ENCODE results near the gene C17orf78.

C17orf78 gene

DNA sequence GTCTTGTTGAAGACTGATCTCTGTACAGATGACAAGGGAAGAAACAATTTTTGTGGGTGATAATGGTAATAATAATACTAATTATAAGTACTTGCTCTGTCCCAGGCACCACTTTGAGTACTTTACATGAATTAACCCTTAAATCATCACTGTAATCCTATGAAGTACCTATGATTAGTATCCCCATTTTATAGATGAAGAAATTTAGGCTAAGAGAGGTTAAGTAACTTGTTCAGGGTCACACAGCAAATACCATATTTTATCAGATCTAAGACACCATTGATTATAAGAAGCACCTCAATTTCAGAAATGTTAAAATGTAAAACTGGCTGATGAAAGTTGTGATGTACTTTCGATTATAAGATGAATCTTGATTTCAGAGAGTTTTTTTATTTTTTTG lies 49.5 kb downstream of the C17orf78 start:
- H3K4me3 ChIP-seq (ENCODE audit: low read depth, low read length): no peak overlapping the region
- no peak for DNase-seq (ENCODE audit: low read depth, low spot score)
- TF ChIP-seq, protein P1, sequence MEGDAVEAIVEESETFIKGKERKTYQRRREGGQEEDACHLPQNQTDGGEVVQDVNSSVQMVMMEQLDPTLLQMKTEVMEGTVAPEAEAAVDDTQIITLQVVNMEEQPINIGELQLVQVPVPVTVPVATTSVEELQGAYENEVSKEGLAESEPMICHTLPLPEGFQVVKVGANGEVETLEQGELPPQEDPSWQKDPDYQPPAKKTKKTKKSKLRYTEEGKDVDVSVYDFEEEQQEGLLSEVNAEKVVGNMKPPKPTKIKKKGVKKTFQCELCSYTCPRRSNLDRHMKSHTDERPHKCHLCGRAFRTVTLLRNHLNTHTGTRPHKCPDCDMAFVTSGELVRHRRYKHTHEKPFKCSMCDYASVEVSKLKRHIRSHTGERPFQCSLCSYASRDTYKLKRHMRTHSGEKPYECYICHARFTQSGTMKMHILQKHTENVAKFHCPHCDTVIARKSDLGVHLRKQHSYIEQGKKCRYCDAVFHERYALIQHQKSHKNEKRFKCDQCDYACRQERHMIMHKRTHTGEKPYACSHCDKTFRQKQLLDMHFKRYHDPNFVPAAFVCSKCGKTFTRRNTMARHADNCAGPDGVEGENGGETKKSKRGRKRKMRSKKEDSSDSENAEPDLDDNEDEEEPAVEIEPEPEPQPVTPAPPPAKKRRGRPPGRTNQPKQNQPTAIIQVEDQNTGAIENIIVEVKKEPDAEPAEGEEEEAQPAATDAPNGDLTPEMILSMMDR (IDR thresholded peaks at IDR 0.05; ENCODE audit: insufficient read depth, low read length, missing control alignments): no peak
- ChIA-PET POLR2A (no interaction called here), CTCF (interaction anchor here (1.0 kb wide), 1 partner anchor 10 kb away, joined by 3 read pairs; no protein-coding TSS in a partner anchor)

DNA sequence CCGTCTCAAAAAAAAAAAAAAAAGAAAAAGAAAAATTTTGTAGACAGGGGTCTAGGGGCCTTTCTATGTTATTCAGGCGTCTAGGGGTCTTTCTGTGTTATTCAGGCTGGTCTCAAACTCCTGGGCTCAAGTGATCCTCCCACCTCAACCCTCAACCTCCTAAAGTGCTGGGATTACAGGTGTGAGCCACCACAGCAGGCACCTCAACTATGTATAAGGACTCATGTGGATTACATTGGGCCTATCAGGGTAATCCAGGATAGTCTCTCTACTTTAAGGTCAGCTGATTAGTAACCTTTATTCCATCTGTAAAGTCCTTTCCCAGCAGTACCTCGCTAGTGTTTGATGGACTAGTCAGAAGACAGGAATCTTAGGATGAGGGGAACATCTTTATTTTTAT lies 53.3 kb downstream of the C17orf78 start:
- no peak for DNase-seq (ENCODE audit: low read depth, low spot score)
- H3K4me3 ChIP-seq (ENCODE audit: low read depth, low read length): no peak overlapping the region
- TF ChIP-seq, protein P1 (IDR thresholded peaks at IDR 0.05; ENCODE audit: insufficient read depth, low read length, missing control alignments): no peak
- CTCF ChIA-PET: interaction anchor here (1.5 kb wide), 1 partner anchor 56 kb away, joined by 6 read pairs; no protein-coding TSS in a partner anchor
- POLR2A ChIA-PET: no interaction called here

DNA sequence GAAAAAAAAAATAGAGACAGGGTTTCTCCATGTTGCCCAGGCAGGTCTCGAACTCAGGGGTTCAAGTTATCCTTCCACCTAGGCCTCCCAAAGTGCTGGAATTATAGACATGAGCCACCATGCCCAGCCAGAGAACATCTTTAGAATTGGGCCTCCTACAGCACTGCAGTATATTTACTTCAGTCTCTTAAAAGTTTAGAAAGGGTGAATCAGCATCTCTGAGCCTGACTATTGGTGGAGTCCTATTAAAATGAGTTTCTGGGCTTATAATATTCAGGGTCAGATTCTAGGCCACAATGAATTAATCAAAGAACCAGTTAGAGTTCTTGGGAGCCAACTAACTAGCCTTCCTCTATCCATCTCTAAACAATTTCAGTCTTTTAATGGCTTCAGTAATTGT lies 53.7 kb downstream of the C17orf78 start:
- TF ChIP-seq, protein P1 (IDR thresholded peaks at IDR 0.05; ENCODE audit: insufficient read depth, low read length, missing control alignments): no peak
- POLR2A ChIA-PET: interaction anchor here (1.0 to 1.3 kb wide), 2 partner anchors 62 to 87 kb away, joined by 3 to 5 read pairs; no protein-coding TSS in a partner anchor

DNA sequence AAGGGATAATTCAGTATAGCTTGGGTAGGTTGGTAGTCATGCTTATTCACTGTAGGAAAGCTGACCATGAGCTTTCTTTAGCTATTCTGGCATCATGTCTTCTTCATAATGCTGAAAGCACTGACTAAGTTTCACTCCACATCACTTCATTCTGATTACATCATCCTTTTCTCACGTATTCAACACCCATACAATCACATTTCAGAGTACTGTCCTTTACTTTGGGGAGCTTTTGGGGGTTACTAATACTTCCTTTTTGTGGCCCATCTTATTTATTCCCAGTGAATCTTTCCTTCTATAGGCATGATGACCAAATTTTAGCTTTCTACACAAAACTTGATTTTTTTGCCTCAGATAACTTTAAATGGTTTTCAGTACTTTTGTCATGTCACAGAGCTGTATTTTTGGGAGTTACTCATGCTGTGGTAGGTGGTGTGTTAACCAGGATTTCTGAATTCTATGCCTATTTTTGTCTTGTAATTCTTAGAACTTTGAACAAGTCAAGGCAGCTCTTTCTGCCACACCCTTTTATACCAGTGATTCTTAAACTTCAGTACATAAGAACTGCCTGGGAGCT lies 54.4 kb downstream of the C17orf78 start:
- CTCF ChIA-PET: interaction anchor here (1.1 to 1.7 kb wide), 4 partner anchors 9 to 57 kb away, joined by 3 to 9 read pairs (median 6); no protein-coding TSS in a partner anchor
- DNase-seq (ENCODE audit: low read depth, low spot score): no peak
- POLR2A ChIA-PET: interaction anchor here (1.0 to 1.5 kb wide), 3 partner anchors 23 to 87 kb away, joined by 3 to 5 read pairs (median 3); no protein-coding TSS in a partner anchor
- TF ChIP-seq, protein P1 (IDR thresholded peaks at IDR 0.05; ENCODE audit: insufficient read depth, low read length, missing control alignments): no peak
- H3K4me3 ChIP-seq (ENCODE audit: low read depth, low read length): no peak overlapping the region

More for the DNA sequence above, 53.7 kb downstream of the C17orf78 start:
- no peak overlapping the region for H3K4me3 ChIP-seq (ENCODE audit: low read depth, low read length)
- DNase-seq (ENCODE audit: low read depth, low spot score): no peak
- CTCF ChIA-PET: interaction anchor here (1.2 to 1.7 kb wide), 3 partner anchors 9 to 56 kb away, joined by 6 to 9 read pairs (median 7); no protein-coding TSS in a partner anchor

DNA sequence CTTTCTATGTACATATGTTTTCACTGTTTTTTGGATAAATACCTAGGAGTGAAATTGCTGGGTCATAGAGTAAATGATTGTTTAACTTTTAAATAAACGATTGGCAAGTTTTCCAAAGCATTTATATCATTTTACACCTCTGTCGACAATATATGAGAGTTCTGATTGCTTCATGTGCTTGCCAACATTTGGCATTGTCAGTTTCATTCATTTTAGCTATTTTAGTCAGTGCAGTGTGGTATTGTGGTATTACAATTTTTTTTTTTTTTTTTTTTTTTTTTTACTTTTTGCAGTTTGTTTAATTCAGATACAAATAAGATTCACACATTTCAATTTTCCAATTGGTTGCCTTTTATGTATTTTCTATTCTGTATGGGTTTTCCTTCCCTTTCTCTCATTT lies 56.9 kb downstream of the C17orf78 start:
- TF ChIP-seq, protein P1 (IDR thresholded peaks at IDR 0.05; ENCODE audit: insufficient read depth, low read length, missing control alignments): no peak
- ChIA-PET POLR2A (no interaction called here), CTCF (interaction anchor here (0.9 kb wide), 1 partner anchor 25 kb away, joined by 3 read pairs; no protein-coding TSS in a partner anchor)
- H3K4me3 ChIP-seq (ENCODE audit: low read depth, low read length): no peak overlapping the region
- no peak for DNase-seq (ENCODE audit: low read depth, low spot score)

DNA sequence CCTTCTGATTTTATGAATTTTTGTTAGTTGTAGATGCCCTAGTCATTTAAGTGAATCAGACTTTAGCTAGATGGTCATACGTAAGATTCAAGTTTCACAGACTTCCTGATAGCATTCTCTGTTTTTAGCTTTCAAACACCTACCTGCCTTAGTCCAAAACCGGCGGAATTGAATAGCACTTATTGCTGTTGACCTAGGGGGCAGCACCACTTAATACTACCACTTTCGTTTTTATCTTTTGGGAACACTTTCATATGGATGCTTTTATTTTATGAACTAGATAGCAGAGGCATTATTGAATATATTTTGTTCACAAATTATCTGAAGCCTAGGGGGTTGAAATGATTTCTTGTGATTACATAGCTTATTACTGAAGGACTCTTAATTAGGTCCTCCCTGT lies 62.4 kb downstream of the C17orf78 start:
- DNase-seq (ENCODE audit: low read depth, low spot score): no peak
- ChIA-PET POLR2A (no interaction called here), CTCF (interaction anchor here (0.5 to 2.4 kb wide), 9 partner anchors 8 to 131 kb away, joined by 3 to 10 read pairs (median 5); no protein-coding TSS in a partner anchor)
- no peak overlapping the region for H3K4me3 ChIP-seq (ENCODE audit: low read depth, low read length)
- TF ChIP-seq, protein P1 (IDR thresholded peaks at IDR 0.05; ENCODE audit: insufficient read depth, low read length, missing control alignments): no peak

All from AG04449 (cell line).